ENCODE measurements around the gene TECTB.
"Not testable (repeated sequence)": the region's sequence is repeated elsewhere in the genome, so short reads cannot be mapped to it uniquely, and the experiment has no call there.

TECTB gene

DNA sequence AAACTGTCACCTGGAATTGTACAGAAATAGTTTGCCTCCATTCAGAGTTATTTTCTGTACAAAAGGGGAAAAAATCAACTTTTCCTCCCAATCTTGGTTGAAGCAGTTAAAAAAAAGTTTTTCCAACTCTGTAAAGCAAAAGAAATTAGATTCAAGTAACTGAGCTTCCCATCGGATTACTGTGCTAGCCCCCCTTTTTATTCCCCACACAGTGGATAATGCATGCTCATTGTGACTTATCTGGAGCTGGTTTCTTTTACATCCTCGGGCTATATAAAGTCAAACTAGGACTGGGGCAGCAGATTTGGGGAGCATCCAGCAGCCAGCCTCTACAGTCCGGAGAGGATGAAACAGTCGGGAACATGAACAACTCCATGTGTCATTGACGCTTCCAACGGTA lies at the start of gene TECTB:
TSS of gene TECTB (plus strand) at position 301 of the 400 bp plus-strand sequence. CDS start 335 bp downstream, outside the sequence.
- DNase-seq (ENCODE audit: extremely low read depth in 1 of 2, low read depth in 1 of 2), result no peak

DNA sequence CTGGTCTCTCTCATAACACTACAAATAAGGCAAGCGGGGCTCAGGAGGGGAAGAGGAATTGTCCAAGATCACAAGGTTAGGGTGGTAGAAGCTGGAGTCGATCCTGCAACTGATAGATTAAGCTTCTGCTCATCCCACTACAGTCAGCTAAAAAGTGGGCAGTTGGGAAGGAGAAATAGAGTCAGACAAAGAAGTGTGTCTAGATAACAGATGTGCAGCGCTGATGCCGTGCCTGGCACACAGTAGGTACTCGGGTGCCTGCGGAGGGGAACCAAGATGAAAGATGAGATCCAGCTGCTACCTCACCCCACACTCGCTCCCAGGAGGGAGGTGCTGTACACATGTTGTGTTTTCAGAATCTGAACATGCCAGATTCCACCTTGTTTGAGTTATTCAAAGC lies 48.1 kb upstream of the TECTB start:
- DNase-seq (ENCODE audit: extremely low read depth in 1 of 2, low read depth in 1 of 2), result no peak

DNA sequence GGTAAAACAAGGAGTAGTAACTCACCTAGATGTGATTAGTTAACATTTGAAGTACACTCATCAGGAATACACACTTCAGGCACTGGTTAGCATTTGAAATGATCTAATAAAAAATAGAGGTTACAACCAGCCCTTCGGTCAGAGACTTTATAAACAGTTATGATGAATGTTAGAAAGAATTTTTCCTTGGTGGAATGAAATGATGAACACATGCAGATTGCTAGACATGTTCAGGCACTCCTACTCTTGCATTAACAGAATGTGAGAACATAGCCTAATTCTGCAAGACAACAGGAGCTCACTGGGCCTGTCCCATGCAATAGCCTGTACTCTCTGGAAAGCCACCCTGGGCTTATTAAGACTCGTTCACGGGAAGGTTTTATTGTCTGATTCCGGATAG lies 47.3 kb upstream of the TECTB start:
- no peak for DNase-seq (ENCODE audit: extremely low read depth in 1 of 2, low read depth in 1 of 2)

DNA sequence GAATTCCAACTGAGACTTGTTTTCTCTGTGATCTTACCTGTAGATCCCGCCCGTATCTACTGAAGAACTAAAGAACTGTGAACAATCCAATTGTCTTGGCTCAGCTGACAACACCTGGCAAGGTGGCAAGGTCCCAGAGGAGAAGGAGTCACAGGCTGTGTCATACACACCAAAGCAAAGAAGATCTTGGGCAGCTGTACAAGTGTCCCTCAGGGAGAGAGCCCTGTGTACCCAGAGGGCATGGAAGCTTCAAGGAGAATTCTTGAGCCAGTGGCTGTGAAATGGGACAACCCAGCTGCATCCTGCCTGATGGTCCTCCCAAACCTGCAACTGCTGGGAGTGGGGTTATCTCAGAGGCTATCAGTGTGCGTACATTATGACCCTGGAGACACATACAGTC lies 46.7 kb upstream of the TECTB start:
- DNase-seq (ENCODE audit: extremely low read depth in 1 of 2, low read depth in 1 of 2), result no peak

DNA sequence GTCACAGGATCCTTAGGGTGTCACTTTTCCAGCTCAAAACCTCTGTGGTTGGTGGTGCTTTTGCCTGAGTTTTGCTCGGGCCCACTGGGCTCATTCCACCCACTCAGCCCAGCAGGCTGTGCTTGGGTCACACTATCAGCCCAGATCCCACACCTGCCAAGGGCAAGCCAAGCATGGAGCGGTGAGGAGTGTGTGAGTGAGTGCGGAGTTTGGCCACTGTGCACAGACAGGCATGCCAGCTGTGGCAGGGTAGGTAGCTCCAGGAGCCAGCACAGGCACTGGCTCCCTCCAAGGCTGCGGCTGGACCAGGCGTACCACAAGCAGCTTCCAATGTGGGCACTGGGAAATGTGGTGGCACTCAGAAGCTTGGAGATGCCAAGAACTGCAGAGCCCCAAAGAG lies 43.9 kb upstream of the TECTB start:
- DNase-seq (ENCODE audit: extremely low read depth in 1 of 2, low read depth in 1 of 2), result no peak

DNA sequence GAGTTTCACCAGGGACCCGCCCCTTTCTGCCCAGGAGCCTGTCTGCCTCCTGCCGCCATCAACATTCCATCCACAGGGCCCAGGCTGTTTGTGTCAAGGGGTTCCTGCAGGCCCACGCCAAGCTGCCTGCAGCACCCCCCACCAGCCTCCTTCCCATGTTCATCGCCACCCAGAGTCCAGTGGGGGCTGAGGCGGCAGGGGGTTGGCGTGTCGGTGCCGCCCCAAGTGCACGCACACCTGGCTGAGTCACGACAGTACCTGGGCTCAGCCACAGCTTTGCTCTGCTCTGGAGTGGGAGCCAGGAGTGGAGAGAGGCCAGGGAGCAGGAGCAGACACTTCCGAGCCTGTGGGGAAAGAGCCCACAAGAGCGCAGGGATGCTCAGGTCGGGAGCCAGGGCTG lies 42.8 kb upstream of the TECTB start:
- DNase-seq (ENCODE audit: extremely low read depth in 1 of 2, low read depth in 1 of 2), result no peak

DNA sequence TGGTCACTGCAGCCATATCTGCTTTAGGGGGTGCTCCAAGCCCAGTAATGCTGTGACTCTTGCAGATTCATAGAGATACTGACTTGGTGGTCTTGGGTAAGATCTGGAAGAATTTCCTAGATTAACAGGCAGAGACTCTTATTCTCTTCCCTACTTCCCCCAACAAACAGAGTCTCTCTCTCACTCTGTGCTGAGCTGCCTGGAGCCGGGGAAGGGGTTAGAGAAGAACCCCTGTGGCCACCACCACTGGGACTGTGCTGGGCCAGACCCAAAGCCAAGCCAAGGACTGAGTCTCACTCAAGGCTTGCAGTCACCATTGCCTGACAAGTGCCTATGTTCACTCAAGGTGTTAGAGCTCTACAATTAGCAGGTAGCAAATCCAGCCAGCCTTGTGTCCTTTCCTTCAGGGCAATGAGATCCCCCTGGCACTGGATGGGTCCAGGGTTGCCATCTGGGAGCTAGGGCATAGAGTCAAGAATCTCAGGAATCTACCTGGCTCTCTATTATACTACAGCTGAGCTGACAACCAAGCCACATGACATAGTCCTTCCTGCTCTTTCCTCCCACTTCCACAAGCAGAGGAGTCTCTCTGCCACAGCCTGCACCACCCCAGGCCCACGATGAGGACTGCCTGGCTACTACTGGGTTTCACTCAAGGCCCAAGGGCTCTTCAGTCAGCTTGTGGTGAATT lies 41.4 kb upstream of the TECTB start:
- DNase-seq (ENCODE audit: extremely low read depth in 1 of 2, low read depth in 1 of 2), result no peak

DNA sequence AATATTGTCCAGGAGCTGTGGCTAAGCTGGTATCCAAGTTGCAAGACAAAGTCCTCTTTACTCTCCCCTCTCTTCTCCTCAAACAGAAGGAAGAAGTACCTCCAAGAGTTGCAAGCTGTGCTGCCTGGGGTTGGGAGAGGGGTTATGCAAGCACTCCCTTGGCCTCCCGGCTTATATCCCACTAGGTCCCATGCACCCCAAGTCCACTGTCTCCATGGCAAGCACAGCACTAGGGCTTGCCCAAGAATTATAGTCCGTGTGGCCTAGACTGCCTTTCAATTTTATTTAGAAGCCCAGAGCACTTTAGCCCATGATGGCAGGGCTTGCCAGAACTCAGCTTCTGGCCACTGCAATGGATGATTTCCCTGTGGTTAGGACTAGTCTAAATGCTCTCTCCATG lies 40.4 kb upstream of the TECTB start:
- no peak for DNase-seq (ENCODE audit: extremely low read depth in 1 of 2, low read depth in 1 of 2)

DNA sequence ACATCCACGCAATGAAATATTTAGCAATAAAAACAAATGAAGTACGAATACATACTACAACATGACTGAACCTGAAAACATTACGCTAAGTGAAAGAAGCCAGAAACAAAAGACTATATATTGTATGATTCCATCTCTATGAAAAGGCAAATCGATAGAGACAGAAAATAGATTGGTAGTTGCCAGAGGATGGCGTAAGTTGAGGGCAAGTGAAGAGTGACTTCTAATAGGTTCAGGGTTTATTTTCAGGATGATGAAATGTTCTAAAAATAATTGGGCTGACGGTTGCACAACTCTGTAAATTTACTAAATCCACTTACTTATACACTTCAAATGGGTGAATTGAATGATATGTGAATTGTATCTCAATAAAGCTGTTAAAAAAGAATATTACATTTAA lies 39.5 kb upstream of the TECTB start:
- DNase-seq (ENCODE audit: extremely low read depth in 1 of 2, low read depth in 1 of 2), result no peak

DNA sequence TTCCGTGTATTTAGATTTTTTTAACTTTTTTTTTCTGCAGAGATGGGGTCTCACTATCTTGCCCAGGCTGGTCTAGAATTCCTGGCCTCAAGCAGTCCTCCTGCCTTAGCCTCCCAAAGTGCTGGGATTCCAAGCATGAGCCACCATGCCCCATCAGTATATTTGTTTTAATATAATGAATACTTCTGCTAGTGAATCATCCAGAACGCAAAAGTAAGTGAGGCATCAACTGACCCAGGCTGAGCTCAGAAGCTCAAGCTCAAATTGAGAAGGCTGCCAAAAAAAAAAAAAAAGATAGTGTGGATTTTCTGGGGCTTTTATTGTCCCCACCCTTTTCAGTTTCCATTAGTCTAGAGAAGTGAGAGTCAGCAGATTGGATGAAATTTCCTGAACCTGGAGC lies 39.0 kb upstream of the TECTB start:
- DNase-seq (ENCODE audit: extremely low read depth in 1 of 2, low read depth in 1 of 2), result no peak

DNA sequence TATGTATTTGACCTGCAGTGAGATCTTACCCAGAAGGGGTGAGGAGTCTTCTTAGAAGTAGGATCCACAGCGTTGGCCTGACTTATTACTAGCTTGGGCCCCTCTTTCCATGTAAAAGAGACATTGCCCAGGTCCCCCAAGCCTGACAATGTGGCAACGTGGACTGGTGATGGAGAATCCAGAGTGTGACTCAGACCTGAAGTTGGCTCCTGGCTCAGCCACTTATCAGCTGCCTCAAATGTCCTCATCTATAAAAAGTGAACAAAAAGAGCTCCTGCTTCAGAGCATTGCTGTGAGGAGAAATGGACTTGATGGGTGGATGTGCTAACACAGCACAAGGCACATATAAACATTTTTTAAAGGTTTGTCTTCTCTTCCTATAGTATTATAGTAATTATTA lies 35.4 kb upstream of the TECTB start:
- DNase-seq (ENCODE audit: extremely low read depth in 1 of 2, low read depth in 1 of 2), result no peak

DNA sequence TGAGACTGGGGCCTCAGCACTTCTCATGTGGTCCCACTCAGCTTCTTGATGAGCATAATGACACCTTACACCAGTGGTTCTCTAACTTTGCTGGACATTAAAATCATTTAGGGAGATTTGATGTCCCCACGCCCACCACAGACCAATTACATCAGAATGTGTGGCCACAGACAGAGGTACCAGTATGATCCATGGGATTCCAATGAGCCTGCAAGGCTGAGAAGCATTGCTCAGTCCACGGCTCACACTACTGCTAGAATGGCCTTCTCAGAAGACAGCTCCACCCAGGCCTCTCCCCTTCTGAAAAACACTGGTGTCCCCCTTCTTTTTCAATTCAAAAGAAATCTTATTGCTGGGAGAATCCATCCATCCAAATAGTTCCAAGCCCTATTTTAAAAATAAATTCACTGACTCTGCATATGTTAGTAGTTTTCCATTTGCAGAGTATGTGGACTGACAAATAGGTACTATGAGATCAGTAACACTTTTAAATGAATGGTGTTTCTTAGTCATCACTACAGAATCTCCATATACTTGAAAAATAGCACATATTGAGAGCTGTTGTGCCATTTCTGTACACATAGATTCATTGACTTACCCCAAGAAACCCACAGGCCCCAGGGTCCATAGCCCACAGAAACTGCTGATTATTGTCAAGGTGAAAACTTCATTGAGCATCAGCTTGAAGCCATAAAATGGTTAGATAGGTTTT lies 34.5 kb upstream of the TECTB start:
- DNase-seq (ENCODE audit: extremely low read depth in 1 of 2, low read depth in 1 of 2), result no peak

DNA sequence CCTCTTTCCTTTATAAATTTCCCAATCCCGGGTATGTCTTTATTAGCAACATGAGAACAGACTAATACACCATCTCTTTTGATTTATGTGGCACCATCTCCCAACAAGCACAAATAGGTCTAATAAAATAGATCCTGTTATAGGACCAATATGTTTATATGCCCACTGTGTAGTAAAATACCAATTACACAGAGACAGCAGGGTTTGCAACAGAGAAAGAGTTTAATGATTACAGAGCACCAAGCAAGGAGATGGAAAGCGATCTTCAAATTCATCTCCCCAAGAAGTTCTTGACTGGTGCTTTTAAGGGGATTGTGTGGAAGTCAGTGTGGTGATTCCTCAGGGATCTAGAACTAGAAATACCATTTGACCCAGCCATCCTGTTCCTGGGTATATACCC lies 33.5 kb upstream of the TECTB start:
- DNase-seq (ENCODE audit: extremely low read depth in 1 of 2, low read depth in 1 of 2), result no peak

DNA sequence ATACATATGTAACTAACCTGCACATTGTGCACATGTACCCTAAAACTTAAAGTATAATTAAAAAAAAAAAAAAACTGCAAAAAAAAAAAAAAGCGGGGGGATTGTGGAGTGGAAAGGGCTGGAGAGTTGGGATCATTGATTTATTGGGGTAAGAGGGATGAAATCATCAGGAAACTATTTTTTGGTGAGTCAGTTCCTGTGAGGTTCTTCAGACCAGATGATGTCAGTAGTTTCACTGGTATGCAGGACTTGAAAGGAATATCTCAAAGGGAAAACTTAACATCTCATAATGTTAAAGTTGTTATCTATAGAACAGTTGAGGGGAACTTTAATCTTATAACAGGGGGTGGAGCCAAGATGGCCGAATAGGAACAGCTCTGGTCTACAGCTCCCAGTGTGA lies 32.6 kb upstream of the TECTB start:
- no peak for DNase-seq (ENCODE audit: extremely low read depth in 1 of 2, low read depth in 1 of 2)

DNA sequence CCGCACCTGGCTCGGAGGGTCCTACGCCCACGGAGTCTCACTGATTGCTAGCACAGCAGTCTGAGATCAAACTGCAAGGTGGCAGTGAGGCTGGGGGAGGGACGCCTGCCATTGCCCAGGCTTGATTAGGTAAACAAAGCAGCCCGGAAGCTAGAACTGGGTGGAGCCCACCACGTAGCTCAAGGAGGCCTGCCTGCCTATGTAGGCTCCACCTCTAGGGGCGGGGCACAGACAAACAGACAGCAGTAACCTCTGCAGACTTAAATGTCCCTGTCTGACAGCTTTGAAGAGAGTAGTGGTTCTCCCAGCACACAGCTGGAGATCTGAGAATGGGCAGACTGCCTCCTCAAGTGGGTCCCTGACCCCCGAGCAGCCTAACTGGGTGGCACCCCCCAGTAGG lies 32.0 kb upstream of the TECTB start:
- not testable (repeated sequence) for DNase-seq (ENCODE audit: extremely low read depth in 1 of 2, low read depth in 1 of 2)

DNA sequence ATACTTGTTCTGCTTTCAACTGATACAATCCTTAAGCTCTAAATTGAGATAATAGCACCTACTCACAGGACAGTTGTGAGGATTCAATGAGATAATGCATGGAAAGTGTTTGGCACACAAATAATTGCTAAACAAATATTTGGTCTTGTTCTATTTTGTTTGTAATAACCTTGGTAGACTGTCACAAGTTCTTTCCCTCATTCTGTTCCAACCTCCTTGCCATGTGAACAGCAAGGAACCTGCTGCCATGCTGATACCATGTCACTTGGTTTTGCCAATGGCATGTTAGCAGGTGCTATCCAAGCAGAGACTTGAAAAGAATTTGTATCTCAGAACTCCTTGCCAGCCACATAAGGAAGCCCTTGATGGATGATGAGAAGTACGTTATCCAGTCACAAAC lies 24.8 kb upstream of the TECTB start:
- no peak for DNase-seq (ENCODE audit: extremely low read depth in 1 of 2, low read depth in 1 of 2)

DNA sequence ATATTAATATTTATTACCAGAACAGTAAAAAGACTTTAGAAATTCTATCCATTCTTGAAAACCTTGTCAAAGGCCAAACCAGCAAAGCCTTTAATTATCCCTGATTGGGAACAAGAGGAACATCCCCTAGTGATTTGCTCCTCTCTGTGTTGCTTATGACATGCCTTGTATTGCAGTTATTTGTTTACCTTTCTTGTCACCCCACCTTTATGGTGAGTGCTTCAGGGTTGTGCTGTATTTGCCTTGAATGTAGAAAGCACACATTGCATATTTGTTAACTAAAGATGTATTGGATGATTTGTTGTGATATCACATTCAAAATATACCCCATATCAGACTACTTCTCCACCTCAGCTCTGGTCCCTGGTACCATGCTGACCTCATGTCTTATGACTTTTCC lies 23.5 kb upstream of the TECTB start:
- no peak for DNase-seq (ENCODE audit: extremely low read depth in 1 of 2, low read depth in 1 of 2)

DNA sequence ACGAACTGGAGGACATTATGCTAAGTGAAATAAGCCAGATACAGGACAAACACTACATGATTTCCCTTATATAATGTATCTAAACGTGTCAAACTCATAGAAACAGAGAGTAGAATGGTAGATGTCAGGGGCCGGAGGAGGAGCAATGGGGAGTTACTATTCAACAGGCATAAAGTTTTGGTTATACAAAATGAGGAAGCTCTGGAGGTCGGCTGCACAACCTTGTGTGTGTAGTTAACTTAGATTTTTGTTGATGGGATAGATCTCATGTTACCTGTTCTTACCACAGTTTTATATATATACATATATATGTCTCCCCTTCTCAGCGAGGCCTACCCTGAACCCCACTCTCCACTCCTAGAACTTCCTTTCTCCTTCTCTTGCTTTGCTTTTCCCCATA lies 22.4 kb upstream of the TECTB start:
- DNase-seq (ENCODE audit: extremely low read depth in 1 of 2, low read depth in 1 of 2), result no peak

DNA sequence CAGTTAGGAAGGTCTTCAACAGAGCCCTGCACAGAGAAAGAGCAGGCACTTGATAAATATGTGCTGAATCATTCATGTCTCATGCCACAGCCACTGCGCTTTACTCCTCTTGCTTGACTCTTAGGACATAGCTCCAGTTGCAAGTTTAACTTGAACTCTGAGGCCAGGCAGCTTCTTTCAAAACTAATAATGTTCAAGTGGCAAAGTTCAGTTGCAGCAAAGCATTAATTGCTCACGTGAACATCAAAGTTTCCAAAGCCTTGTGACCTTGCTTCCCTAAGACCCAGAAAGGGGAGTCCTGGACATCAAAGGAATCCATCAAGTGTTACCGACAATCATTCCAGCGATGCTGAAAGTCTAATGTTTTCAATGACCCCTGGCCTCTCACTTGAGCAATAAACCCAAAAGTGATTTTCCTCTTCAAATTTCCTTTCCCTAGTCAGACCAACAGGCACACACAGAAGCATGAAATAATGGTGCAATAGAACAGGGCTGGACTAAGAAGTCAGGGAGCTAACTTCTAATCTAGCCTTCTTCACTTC lies 21.8 kb upstream of the TECTB start:
- no peak for DNase-seq (ENCODE audit: extremely low read depth in 1 of 2, low read depth in 1 of 2)

DNA sequence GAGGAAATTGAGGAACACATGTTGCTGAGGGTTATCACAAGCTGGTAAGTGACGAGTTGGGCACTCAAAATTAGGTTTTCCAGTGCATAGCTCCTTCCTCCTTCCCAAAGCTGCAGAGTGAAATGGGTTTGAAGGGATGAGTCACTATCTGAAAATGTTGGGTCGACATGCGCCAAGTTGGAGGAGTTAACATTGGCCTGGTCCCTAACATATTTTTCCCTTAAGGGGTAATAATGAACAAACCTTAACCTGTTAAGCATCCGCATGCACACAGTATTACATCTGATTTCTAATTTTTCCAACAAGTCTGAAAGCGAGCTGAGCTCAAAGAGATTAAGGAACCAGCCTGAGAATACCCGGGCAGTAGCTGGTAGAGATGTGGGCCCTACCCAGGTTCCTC lies 20.7 kb upstream of the TECTB start:
- DNase-seq (ENCODE audit: extremely low read depth in 1 of 2, low read depth in 1 of 2), result no peak

DNA sequence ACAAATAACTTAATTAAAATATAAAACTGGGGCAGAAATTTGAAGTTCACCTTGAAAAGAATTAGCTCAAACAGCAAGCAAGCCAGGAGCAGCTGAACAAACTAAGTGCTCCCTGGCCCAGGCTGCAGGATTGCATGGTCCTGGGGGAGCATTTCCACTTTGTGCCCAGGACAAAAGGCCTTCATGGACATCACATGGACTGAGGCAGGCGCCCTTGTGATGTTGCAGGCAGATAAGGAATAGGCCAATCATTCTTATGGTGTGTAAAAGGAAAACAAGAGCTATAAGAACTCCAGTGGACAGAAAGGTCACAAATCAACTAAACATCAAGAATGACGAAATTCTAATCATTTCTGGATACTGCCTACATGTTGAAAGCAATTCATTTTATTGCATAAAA lies 17.5 kb upstream of the TECTB start:
- no peak for DNase-seq (ENCODE audit: extremely low read depth in 1 of 2, low read depth in 1 of 2)

DNA sequence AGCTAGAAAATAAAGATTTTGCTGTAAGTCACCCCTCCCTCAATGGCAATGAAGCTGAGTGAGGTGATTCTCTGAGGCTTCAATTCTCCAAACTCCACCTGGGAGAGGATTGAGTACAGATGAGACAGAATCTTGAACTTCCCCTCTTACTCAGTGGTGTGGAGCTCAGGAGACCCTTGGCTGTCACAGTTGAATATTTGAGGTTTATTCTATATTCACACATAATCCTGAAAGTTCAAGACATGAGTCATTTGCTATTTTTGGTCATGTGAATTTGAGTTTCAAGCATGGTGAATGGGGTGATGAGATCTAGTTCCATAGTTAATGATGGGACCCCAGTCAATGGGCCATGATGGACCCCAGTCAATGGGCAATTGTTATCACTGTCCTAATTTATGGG lies 13.9 kb upstream of the TECTB start:
- no peak for DNase-seq (ENCODE audit: extremely low read depth in 1 of 2, low read depth in 1 of 2)

DNA sequence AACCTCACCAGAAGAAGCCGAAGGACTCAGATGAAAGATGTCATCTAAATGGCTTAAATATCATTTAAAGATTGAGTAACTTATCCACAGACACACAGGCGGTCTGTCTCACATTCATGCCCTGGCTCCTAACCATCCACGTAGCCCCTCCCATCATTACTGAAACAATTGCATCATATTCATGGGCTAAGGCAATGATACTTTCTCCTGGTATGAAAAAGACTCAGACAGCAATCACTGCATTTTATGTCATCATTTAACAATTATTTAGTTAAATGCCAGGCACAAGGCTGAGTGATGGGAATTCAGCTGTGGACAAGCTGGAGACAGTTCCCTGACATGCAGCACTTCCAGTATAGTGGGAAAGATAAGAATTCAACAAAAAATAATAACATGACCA lies 11.2 kb upstream of the TECTB start:
- DNase-seq (ENCODE audit: extremely low read depth in 1 of 2, low read depth in 1 of 2), result no peak

Measured in activated CD8-positive, alpha-beta memory T cell treated with anti-CD3 and anti-CD28 coated beads for 1 hour (primary cell).